Activated naive CD4-positive, alpha-beta T cell (primary cell): ENCODE results near the gene ARID3A.
A peak's percentile ranks its signal among the peaks of the same experiment; 100 is the strongest.

Experiments used
- DNase-seq, 4 experiments: peaks; one replicate each; lab custom pipeline; 2025; lab: John Stamatoyannopoulos, UW

The ARID3A gene

DNA sequence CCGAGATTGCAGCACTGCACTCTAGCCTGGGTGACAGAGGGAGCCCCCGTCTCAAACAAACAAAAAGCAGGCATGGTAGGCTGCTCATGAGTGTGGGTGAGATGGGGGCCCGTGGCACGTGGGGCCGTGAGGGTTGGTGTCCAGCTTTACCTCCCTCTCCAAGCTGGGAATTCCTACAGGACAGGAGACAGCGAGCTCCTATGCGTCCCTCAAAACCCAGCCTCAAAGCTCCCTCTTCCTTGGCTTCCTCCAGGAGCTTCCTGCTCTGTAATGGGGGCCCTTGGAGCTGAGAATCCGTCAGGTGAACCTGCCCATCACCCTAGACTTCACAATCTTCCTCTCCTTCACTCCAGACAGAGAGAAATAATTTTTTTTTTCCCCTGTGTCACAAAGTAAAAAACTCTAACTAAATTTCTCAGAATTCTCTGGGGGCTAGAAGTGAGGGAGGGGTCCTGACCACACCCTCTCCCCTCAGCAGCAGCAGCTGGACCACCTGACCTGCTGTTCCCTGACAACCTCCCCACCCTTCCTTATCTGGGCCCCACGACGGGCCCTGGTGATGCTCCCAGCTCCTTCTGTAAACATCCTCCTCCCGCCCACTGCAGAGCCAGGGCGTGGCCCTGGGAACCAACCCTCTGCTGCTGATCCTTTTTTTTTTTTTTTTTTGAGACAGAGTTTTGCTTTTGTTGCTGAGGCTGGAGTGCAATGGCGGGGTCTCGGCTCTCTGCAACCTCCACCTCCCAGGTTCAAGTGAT lies 36.2 kb downstream of the ARID3A start:
- DNase-seq, result no peak

DNA sequence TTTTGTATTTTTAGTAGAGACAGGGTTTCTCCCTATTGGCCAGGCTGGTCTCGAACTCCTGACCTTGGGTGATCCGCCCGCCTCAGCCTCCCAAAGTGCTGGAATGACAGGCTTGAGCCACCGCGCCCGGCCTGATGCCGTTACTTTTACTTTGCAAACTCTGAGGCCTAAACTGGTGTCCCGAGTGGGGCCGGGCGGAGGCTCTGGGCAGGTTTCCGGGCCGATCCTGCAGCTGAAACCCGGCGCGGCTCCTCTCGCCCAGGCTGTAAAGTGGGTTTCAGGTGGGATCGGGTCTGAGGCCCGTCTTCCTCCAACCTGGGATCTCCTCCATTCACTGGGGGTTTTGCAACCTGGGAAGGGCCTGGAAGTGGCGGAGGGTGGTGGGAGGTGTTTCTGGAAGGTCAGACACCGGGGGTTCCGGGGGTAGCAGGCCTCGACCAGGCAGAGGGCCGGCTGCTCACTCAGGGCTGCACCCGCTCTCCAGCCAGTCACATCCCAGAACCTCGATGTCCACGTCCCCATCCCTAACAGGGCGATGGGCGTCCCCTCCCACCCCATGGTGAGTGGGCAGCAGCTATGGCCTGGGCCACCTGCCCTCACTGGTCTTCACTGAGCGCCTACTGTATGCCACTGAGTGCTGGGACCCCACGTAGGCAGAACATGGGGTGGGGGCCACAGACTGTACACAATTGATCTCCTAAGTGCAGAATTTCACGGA lies 37.0 kb downstream of the ARID3A start:
- no peak for DNase-seq

DNA sequence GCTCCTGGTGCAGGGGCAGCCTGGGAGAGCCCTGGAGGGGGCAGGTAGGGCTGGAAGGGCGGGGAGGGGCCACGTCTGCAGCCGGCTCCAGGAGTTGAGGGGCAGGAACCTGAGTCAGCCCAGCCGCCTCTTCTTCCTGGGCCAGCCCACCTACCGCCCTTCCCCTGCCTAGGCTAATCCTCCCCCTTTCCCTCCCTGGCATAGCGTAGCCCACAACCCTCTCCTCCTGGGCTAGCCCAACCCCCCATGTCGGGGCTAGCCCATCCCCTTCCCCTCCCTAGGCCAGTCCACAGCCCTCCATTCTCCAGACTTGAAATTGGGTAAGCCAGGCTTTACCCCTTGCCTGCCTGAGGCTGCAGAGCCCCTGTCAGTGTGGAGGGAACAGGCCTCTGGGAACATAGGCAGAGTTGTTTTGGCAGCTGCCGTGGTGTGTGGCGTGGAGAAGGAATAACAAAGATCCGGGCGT lies 37.7 kb downstream of the ARID3A start:
- no peak for DNase-seq

DNA sequence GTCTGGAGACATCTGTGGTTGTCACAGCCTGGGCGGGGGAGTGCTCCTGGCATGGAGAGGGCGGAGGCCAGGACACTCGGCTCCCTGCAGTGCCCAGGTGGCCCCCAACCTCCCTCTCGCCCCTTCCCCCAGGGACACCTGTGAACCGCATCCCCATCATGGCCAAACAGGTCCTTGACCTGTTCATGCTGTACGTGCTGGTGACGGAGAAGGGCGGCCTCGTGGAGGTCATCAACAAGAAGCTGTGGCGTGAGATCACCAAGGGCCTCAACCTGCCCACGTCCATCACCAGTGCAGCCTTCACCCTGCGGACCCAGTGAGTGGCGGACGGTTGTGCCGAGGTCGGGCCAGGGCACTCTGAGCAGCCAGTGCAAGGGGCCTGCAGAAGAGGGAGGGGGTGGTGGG lies 38.3 kb downstream of the ARID3A start:
- DNase-seq, result no peak

DNA sequence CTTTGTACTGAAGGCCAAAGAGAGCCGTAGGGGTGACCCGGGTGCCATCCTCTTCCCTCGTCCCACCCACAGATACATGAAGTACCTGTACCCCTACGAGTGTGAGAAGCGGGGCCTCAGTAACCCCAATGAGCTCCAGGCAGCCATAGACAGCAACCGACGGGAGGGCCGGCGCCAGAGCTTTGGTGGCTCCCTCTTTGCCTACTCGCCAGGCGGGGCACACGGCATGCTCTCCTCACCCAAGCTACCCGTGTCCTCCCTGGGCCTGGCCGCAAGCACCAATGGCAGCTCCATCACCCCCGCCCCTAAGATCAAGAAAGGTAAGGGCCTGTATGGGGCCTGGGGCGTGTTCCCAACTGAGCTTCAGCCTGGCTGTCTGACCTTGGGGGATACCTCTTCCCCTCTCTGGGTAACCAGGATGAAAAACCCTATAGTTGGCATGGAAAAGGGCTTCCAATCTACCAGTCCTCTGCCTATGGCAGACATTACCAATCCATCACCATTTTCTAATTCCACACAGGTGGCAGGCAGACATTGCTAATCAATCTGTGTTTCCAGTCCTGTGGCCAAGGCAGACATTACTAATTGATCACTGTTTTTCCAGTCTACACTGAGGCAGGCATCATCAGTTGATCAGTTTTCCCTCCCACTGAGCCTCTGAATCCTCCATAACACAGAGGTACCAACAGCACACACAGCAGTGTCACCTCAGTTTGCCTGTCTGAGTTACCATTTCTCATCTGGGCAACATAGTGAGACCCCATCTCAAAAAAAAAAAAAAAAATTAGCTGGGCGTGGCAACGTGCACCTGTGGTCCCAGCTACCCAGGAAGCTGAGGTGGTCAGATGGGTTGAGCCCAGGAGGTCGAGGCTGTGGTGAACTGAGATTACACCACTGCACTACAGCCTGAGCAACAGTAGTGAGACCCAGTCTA lies 39.2 kb downstream of the ARID3A start:
- no peak for DNase-seq

DNA sequence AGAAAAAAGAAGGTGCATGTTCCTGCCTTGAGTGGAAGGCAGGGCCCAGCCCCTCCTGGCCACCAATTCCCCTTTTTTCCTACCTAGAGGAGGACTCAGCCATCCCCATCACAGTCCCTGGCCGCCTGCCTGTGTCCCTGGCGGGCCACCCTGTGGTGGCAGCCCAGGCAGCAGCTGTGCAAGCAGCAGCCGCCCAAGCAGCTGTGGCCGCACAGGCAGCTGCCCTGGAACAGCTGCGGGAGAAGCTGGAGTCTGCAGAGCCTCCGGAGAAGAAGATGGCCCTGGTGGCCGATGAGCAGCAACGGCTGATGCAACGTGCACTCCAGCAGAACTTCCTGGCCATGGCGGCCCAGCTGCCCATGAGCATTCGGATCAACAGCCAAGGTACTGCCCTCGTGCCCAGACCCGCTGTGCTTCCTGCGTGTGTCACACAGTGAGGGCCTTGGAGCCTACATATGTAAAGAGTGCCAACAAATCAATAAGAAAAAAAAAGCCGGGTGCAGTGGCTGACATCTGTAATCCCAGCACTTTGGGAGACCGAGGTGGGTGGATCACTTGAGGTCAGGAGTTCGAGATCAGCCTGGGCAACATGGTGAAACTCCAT lies 40.8 kb downstream of the ARID3A start:
- DNase-seq, result no peak

DNA sequence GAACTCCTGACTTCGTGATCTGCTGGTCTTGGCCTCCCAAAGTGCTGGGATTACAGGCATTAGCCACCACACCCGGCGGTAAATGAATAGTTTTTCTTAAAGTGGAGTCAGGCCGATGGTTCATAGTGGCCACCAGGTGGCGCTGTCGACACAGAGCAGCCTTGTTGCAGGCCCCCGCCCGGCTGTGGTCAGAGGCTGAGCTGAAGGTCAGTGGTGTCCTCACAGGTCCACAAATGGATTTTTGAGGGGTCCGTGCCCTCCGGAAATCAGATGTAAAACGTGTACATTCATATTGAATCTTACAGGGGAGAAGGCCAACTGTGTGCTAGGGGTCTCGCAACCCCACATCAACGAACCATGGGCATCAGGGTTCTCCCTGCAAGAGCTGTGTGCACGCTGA lies 44.9 kb downstream of the ARID3A start:
- DNase-seq, result no peak

DNA sequence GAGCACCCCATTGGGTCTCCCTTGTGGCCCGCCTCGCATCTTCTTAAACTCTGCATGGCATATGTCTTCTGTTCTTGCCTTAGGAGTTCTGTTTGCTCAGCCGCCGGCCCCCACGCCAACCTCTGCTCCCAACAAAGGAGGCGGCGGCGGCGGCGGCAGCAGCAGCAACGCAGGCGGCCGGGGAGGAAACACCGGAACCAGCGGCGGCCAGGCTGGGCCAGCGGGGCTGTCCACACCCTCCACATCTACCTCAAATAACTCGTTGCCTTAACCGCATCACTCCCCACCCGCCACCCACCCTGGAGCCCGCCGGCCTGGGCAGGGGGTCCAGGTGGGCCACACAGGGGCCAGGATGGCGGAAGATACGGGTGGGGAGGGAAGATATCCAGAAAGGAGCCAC lies 46.0 kb downstream of the ARID3A start:
- no peak for DNase-seq

DNA sequence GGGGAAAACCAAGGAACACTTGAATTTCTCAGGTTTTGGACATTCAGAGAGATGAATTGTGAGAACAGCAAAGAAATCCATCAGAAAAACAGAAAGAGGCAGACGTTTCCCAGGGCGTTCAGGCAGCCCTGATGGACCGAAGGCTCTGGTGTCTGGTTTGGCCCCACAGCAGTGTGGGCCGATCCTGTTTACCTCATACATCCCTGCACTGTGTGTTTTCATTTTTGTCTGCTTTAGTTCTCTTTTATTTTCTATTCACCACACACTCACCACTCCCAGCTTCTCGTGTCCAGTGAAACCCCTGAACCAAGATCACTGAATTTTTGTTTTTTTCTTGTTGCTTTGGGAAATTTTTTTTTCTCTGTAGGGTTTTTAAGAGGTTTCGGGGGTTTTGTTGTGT lies 46.4 kb downstream of the ARID3A start:
- DNase-seq, result no peak

DNA sequence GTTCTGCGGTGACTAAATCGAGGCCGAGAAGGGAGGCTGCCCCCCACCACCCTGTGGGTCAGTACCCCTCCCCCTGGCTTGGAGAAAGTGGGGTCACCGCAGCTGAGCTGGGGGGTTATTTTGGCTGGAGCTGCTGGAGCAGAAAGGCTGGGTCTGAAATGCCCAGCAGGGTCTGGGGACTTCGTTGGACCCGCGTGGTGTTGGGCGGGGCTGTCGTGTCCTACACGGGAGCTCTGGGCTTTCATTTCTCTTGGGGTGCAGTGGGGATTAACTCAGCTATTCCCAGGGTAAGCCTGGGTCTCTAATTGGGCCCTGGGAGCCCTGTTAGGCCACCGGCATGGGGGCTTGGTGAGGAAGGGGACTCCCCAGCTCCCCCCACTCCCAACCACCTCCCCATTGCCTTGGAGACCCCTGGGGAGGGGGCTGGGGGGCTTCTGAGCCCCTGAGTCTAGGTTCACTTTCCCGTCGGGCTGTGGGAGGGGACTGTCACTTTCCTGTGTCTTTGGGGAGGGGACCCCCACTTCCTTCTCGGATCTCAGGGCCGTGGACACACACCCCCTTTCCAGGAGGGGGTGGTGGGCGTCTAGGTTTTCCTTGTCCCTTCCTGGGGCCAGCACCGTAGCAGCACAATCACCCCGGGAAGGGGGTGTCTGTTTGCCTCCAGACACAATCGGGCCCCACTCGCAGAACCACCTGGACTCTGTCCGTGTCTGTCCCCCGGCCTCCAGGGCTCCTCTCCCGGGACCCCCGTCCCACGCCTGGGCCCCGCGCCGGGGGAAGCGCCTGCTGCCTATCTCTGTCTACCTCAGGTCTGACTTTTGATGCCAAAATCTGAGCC lies 48.1 kb downstream of the ARID3A start:
- no peak for DNase-seq

DNA sequence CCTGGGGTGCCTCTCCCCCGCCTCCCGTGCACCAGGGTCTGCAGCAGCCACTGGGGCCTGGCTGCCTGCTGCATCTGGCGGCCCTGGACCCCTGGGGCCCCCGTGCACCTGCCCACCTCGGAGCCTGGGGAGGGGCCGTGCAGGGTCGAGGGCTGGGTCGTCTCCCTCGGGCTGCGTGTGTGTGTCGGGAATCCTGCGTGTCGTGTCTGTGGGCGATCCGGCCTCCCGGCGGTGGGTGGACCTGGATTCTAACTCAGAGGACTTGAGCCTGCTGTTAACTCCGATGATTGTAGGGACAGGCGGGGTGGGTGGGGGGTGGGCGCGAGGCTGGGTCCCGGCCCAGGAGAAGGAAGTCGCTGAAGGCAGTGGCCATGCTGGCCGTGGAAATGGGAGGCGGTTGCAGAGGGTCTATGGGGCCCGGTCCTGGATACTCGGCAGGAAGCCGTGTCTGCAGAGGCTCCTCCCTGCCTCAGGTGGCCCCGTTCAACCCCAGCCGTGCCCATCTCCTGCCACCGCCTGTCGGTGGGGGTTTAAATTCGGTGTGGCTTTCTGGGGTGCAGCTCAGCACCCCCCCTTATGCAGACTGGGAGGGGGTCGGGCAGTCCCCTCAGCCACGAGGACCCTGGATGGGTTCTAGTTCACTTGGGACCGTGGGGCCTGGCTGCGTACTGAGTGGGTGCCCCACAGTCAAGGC lies 48.9 kb downstream of the ARID3A start:
- no peak for DNase-seq

DNA sequence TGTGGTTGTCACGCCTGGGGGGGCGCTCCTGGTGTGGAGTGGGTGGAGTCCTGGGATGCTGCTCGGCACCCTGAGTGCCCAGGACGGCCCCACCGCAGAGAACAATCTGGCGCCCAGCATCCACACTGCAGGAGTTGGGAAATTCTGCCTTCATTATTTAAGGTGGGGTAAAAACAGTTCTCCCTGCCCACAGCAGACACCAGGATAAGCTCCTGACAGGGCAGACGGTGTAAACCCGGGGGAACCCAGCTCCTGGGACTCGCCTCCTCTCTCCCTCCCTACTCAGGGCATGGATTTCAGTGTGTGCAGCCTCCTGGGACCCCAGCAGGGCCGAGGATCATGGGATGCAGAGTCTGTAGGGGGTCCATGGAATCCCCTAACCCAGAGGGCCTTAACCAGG lies 50.6 kb downstream of the ARID3A start:
- DNase-seq, result no peak

DNA sequence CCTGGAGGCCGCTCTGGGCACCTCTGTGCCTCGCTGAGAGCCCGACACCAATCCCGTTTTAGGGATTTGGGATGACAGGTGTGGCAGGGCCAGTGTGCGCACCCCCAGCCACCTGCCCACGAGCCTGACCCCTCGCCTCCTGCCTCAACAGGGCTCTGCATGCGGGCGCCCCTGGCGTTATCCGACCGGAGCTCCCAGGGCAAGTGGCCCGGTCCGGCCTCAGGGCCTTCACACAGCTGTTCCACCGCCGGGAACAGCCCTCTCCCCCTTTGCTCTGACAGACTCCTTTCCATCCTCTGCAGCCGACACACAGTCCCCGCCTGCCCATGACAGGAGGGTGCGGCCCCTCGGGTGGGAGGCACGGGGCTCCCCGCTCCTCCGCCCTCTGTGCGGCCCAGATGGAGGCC lies 51.2 kb downstream of the ARID3A start:
- DNase-seq, result no peak

DNA sequence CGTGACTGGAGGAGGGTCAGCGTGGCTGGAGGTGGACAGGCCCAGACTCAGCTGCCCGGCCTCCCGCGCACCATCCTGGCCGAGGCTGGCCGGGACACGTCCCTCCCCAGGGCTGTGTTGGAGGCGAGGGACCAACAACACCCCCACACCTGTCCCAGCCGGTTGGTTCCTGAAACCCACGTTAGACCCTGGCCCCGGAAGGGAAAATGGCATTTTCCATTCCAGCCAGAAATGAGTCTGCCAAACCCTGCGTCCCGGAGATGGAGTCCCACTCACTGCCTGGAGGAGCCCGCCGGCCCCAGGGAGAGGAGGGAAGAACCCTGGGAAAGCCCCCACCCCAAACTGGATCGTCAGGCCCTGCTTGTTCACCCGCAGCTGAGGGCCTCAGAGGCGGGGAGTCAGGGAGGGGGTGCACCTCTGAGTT lies 53.5 kb downstream of the ARID3A start:
- no peak for DNase-seq

DNA sequence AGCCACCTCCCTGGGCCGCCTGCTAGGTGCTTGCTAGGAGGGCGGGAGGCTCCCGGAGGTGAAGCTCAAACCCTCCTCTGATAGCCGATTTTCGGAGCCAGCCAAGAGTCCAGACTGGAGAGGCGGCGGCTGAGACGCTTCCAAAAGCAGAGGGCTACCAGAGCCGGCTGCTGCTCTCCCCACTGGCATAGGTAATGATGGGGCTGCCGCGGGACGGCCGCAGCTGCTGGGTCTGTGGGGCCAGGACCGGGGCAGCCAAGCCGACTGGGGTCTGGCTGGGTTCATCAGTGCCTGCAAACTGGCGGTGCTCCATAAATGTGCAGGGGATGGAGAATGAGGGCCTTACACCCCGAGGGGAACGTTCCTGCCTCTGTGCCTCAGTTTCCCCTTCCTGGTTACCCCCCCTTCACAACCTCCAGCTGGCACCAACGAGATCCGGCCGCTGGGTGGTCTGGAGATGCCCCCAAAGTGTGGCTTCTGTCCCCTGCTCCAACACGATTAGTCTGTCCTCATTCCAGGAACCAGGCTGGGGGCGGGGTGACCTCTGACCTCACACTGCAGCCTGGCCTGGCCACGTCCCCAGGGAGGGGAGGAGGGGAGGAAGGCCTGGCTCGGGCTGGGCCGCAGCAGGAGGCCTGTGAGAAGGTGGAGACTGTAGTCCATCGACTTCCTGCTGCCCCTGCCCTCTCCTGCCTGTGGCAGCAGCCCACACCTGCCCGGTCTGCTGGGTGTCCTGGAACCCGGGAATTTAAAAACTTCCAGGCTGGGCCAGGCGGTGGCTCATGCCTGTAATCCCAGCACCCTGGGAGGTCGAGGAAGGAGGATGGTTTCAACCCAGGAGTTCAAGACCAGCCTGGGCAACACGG lies 54.5 kb downstream of the ARID3A start:
- no peak for DNase-seq

DNA sequence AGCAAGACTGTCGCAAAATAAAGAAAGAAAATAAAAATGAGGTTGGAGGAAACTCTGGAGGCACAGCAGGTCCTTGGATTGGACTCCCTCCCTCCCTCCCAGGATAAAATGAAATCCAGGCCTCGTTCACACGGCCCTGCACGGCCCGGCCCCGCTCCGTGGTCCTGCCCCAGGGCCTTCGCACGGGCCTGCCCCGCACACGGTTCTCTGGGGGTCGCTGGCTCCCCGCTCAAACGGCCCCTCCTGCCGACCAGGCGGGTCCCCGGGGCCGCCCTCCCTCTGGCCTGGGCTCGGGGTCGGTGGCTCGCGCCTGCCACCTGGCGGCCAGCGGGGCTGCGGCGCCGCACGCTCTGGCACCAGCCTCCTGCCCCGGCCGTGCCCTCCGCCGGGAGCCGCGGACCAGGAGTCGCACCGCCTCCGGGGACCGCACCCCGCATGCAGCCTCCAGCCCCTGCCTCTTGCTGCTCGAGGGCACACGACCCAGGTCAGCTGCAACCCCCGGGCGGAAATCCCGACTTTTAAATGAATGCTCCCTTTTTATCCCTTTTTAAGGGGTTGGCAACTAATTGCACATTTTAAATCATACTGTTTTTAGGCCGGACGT lies 56.8 kb downstream of the ARID3A start:
- peak; percentile 37 to 74 (median 58) for DNase-seq

DNA sequence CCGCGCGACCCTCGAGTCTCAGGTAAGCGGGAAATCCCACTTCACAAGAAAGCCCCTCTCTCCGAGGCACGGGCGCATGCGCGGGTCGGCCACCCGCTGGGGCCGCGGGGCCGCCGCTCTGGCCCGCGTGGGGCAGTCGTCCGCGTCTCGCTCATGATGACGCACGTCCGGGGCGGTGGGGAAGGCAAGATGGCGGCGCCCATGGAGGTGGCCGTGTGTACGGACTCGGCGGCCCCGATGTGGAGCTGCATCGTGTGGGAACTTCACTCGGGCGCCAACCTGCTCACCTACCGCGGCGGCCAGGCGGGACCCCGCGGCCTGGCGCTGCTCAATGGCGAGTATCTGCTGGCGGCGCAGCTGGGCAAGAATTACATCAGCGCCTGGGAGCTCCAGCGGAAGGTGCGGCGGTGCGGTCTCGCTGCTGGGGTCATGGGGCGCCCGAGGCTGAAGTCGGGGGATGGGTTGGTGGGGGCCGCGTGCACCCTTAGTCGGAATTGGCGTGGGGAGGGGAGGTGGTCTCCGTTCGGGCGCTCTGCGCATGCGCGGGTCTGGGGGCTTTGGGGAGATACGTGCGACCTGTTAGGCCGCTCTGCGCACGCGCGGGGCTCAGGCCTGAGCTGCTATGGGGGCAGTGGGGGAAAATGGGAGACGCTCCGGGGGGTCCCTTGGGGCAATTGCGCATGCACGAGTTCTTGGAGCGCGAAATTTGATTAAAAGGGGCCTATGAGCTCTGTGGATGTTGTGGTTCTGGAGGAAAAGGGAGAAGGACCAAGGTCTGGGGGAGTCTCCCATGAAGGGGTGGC lies 58.5 kb downstream of the ARID3A start, which contains the start of gene WDR18:
WDR18 (plus strand) TSS at position 181 of the 803 bp plus-strand sequence; CDS start at position 190, 9 bp downstream.
- DNase-seq, result peak; percentile 60 to 78 (median 70)

DNA sequence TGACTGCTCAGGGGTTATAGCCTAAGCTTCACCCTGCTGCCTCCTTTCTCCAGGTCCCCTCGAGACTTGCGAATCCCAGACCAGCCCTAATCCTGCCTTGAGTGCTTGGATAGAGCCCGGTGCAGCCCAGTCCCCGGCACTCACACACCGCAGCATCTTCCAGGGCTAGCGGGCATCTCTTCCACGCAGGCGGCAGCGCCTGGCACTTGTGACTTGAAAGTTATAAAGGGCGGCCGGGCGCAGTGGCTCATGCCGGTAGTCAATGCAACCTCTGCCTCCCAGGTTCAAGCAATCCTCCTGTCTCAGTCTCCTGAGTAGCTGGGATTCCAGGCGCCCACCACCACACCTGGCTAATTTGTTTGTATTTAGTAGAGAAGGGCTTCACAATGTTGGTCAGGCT lies 60.2 kb downstream of the ARID3A start:
- DNase-seq, result no peak
